T-helper 17 cell (primary cell): ENCODE results near the gene FLVCR1. TPM values are rescaled to one million over a fixed set of nuclear protein-coding genes. Genes with fewer than 3 reads are reported as not detected.
"Not testable (repeated sequence)": the region's sequence is repeated elsewhere in the genome, so short reads cannot be mapped to it uniquely, and the experiment has no call there.

Experiments
- ATAC-seq: fragments of 150-1000 bp; cut with Tn5 transposase; 2 replicates; pipeline ENCODE4 v1.10.0; 2021; ENCODE audit warnings: mild to moderate bottlenecking, moderate library complexity
- DNase-seq, 3 donors: peaks; one replicate each; pipeline versions ENCODE4 v3.0.0 to v3.0.0-alpha.2; 2020 to 2021
- H3K9me3 ChIP-seq: one replicate; pipeline ENCODE4 v1.7.0; 2013; ENCODE audit warnings: low read length, mild to moderate bottlenecking; ENCODE audit not compliant: control insufficient read depth, poor library complexity, severe bottlenecking
- H3K27ac Mint-ChIP-seq: one replicate; pipeline ENCODE4 v1.8.0; 2022; ENCODE audit warnings: mild to moderate bottlenecking, moderate library complexity, mixed read lengths
- H3K27me3 Mint-ChIP-seq: one replicate; pipeline ENCODE4 v1.8.0; 2022; ENCODE audit warnings: mixed read lengths
- H3K36me3 Mint-ChIP-seq: one replicate; pipeline ENCODE4 v1.8.0; 2022; ENCODE audit warnings: low read depth, mixed read lengths
- H3K4me1 Mint-ChIP-seq: one replicate; pipeline ENCODE4 v1.8.0; 2022; ENCODE audit warnings: mild to moderate bottlenecking, mixed read lengths
- H3K4me3 Mint-ChIP-seq: one replicate; pipeline ENCODE4 v1.8.0; 2022; ENCODE audit warnings: mild to moderate bottlenecking, moderate library complexity, mixed read lengths
- total RNA-seq, 4 donors: library from RNA in 2 of 4; stranded (reverse) in 2 of 4; gene quantifications; one replicate each; pipeline ENCODE4 v1.2.3 and lab custom pipeline; 2022 to 2026

FLVCR1 gene
- total RNA-seq (10 to 100 TPM; 10.7 to 11.2 TPM), total RNA-seq (lab: John Stamatoyannopoulos, UW) (9.8 to 18.5 reads per million in 2 donors)

DNA sequence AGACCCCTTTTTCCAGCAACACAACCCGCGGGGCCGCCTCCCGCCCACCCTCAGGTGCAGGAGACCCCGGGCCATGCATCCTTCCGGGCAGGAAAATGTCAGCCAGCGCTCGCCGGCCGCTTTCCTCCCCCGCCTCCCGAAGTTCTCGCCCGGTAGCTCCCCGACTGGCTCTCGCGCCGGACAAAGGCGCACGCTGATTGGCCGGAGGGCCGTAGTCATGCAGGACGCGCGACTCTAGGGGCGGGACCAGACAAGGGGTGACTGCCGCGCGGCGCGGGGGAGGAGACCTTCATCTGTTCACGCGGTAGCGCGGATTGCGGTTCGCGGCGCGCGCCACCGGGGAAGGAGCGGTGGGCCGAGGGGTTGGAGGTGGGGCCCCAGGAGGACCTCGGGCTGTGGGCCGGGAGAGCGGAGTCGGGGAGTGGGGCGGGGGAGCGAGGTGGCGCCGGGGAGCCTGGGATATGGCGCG is at the start of gene FLVCR1:
Gene FLVCR1 (plus strand): TSS at position 284 of the 469 bp plus-strand sequence. CDS start 178 bp downstream, at position 462.
- H3K27me3 Mint-ChIP-seq = no peaks in the 10 kb centered on the region
- H3K9me3 ChIP-seq = no peaks in the 10 kb centered on the region
- H3K4me3 Mint-ChIP-seq = peak within 1 kb of the TSS; percentile 41
- DNase-seq (peak; percentile 78 to 83 (median 82)), ATAC-seq (peak; percentile 98)
- peaks cover 7% of the 10 kb centered on the region for H3K36me3 Mint-ChIP-seq
- H3K27ac Mint-ChIP-seq = no peak within 1 kb of the TSS
- peaks cover 18% of the 10 kb centered on the region for H3K4me1 Mint-ChIP-seq

GRCh38 chr1:212814537-212815334 is 43.3 kb upstream of the FLVCR1 start:
- ATAC-seq (no peak), DNase-seq (no peak)
- H3K9me3 ChIP-seq = no peaks in the 10 kb centered on the region
- Mint-ChIP-seq H3K4me1 (peaks cover 7% of the 10 kb centered on the region), H3K36me3 (peaks cover 5% of the 10 kb centered on the region), H3K27me3 (no peaks in the 10 kb centered on the region), H3K27ac (no peak overlapping the region), H3K4me3 (no peak overlapping the region)

DNA sequence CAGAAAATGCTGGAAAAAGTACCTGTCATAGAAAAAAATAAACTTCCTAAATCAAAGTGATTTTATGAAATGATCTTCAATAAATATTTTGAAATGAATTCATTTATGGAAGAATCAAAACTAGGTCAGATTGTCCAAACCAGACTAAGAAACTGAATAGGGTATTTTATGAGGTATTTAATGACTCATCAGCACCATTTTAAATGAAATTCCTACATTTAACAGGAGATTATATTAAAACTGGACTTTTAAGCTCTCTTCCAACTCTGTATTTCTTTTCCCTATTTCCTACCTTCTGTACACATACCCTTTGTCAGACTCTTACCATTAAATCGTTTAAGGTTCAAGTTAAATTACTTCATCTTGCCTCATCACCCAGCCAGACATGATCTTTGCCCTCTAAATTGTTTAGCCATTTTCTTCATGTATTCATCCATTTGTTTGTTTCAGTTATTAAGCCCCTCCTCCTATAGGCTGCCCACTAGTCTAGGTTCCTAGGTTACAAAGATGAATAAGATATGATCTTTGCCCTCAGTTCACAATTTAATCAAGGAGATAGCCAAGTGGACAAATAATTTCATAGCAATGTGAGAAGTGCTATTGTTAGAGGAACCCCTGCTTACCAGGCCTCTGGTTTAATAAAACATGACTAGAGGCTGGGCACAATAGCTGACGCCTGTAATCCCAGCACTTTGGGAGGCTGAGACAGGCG is 41.4 kb upstream of the FLVCR1 start:
- Mint-ChIP-seq H3K27me3 (no peaks in the 10 kb centered on the region), H3K36me3 (peaks cover 5% of the 10 kb centered on the region), H3K4me3 (no peak overlapping the region), H3K27ac (peak overlapping the region; percentile 61), H3K4me1 (peaks cover 7% of the 10 kb centered on the region)
- DNase-seq (no peak), ATAC-seq (no peak)
- no peaks in the 10 kb centered on the region for H3K9me3 ChIP-seq

- Mint-ChIP-seq H3K36me3 (peaks cover 5% of the 10 kb centered on the region), H3K27me3 (no peaks in the 10 kb centered on the region), H3K4me1 (peaks cover 7% of the 10 kb centered on the region), H3K27ac (peak overlapping the region; percentile 71), H3K4me3 (no peak overlapping the region)
- no peak for DNase-seq
- no peak for ATAC-seq
- no peaks in the 10 kb centered on the region for H3K9me3 ChIP-seq
Measured at GRCh38 chr1:212819726-212820125, 38.3 kb upstream of the FLVCR1 start.

DNA sequence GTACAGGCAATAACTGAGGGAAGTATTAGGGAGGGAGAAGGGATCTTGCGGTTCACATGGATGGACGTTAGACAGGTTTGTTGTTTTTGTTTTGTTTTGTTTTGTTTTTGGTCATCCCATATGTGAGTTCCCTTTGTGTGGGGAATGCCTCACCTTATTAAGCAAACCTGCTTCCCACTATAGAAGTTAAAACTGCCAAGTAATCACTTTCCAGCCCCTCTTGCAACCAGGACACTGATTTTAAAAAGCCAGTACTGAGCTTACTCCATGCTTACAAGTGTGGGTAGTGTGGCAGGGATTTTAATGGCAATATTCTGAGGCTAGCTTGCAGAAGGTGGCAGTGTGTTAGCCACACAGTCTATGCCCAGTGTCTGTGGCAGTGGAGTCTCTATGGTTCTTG is 37.1 kb upstream of the FLVCR1 start:
- DNase-seq (no peak), ATAC-seq (no peak)
- peaks cover 7% of the 10 kb centered on the region for H3K4me1 Mint-ChIP-seq
- no peak overlapping the region for H3K4me3 Mint-ChIP-seq
- H3K27me3 Mint-ChIP-seq = no peaks in the 10 kb centered on the region
- peaks cover 5% of the 10 kb centered on the region for H3K36me3 Mint-ChIP-seq
- peaks cover 6% of the 10 kb centered on the region for H3K9me3 ChIP-seq
- no peak overlapping the region for H3K27ac Mint-ChIP-seq

DNA sequence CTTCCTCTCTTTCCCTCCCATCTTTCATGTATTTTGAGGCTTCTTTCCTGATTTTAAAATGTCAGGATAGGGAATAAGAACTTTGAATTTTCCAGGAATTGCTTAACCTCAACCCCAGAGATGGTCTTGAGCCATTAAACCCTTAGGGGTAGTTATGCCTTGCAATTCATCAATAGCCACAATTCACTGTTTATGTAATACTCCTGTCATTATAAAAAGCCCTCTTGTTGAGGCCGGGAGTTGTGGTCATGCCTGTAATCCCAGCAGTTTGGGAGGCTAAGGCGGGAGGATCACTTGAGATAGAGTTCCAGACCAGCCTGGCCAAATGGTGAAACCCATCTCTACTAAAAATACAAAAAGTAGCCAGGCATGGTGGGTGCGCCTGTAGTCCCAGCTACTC is 35.1 kb upstream of the FLVCR1 start:
- peaks cover 2% of the 10 kb centered on the region for H3K36me3 Mint-ChIP-seq
- H3K9me3 ChIP-seq = peaks cover 6% of the 10 kb centered on the region
- no peaks in the 10 kb centered on the region for H3K27me3 Mint-ChIP-seq
- ATAC-seq (no peak), DNase-seq (no peak)
- peaks cover 3% of the 10 kb centered on the region for H3K4me1 Mint-ChIP-seq
- H3K4me3 Mint-ChIP-seq = no peak overlapping the region
- H3K27ac Mint-ChIP-seq = no peak overlapping the region

GRCh38 chr1:212824201-212824600 is 33.9 kb upstream of the FLVCR1 start:
- H3K9me3 ChIP-seq = peaks cover 6% of the 10 kb centered on the region
- H3K4me1 Mint-ChIP-seq = peaks cover 3% of the 10 kb centered on the region
- DNase-seq (no peak), ATAC-seq (no peak)
- H3K36me3 Mint-ChIP-seq = peaks cover 2% of the 10 kb centered on the region
- no peak overlapping the region for H3K27ac Mint-ChIP-seq
- H3K27me3 Mint-ChIP-seq = no peaks in the 10 kb centered on the region
- H3K4me3 Mint-ChIP-seq = no peak overlapping the region

DNA sequence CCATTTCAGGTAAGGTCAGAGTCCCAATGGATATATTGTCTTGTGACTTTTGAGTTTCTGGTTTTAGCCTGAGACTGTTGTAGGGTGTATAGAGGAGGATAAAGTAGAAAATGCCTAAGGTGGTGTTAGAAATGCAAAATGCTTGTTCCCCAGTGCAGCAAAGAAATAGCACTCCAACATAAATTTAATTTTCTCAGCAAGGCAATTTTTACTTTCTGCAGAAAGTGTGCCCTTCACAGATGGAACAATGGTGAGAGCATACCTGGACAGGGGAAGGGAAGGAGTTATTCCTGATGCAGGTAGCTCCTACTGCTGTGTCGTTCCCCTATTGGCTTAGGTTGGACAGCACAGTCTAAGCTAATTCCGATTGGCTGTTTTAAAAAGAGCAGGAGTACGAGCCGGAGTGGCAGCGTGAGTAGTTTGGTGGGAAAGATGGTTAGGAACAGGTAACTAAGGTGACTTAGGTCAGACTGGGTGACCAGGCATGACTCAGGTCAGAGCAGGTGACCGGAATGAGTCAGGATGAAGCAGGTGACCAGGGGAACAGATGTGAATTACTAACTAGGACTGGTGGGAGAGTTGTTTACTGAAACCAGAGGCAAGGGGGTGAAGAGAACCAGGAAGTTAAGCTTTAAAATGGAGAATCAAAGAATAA is 32.1 kb upstream of the FLVCR1 start:
- DNase-seq = no peak
- H3K27me3 Mint-ChIP-seq = no peaks in the 10 kb centered on the region

DNA sequence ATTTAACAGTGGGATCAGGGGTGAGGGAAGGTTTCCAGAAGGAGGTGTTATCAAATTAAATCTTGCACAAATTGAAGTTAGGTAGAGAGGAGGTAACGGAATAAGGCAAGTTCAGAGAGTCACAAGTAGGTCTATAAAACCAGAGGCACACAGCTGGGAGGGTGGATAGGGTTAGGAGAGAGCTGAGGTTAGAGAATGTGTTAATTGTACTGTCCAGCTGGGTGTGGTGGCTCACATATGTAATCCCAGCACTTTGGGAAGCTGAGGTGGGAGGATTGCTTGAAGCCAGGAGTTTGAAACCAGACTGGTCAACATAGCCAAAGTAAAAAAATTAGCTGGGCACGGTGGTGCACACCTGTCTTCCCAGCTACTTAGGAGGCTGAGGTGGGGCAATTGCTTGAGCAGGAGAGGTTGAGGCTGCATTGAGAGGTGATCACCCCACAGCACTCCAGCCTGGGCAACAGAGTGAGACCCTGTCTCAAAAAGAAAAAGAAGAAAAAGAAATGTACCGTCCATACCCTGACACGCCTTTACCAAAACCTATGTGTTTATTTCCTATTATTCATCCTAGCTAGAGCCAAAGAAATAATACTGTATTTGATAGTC is 30.8 kb upstream of the FLVCR1 start:
- peaks cover 6% of the 10 kb centered on the region for H3K9me3 ChIP-seq
- H3K27me3 Mint-ChIP-seq = no peaks in the 10 kb centered on the region
- no peak overlapping the region for H3K27ac Mint-ChIP-seq
- no peak overlapping the region for H3K4me3 Mint-ChIP-seq
- H3K36me3 Mint-ChIP-seq = no peaks in the 10 kb centered on the region
- no peak for DNase-seq
- no peak for ATAC-seq
- no peaks in the 10 kb centered on the region for H3K4me1 Mint-ChIP-seq

More for the DNA sequence above, 32.1 kb upstream of the FLVCR1 start:
- H3K9me3 ChIP-seq = peaks cover 6% of the 10 kb centered on the region
- ATAC-seq = no peak
- Mint-ChIP-seq H3K36me3 (no peaks in the 10 kb centered on the region), H3K27ac (no peak overlapping the region), H3K4me3 (no peak overlapping the region), H3K4me1 (no peaks in the 10 kb centered on the region)

DNA sequence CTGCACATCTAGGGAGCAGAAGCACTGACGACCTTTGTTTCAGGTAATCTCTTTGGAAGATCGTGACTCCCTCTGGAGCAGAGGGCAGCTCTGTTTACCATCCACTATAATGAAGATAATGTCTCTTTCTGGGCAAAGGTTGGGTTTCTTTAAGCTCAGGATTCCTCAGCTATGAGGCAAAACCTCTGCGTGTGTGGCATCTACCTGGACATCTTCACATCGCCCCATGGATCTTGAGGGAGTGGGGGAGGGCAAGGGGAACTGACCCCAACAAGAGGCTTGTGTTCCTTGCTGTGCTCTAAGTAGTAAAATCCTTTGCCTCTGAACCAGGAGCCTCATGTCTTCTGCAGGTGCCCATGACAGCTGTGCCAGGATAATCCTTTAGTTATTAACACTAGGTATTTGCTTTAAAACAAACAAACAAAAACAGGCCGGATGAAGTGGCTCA is 30.2 kb upstream of the FLVCR1 start:
- peaks cover 6% of the 10 kb centered on the region for H3K9me3 ChIP-seq
- Mint-ChIP-seq H3K4me1 (no peaks in the 10 kb centered on the region), H3K36me3 (no peaks in the 10 kb centered on the region), H3K4me3 (no peak overlapping the region), H3K27me3 (no peaks in the 10 kb centered on the region), H3K27ac (no peak overlapping the region)
- ATAC-seq (no peak), DNase-seq (no peak)

- no peak for DNase-seq
- Mint-ChIP-seq H3K27me3 (no peaks in the 10 kb centered on the region), H3K27ac (no peak overlapping the region), H3K4me1 (no peaks in the 10 kb centered on the region), H3K36me3 (no peaks in the 10 kb centered on the region), H3K4me3 (no peak overlapping the region)
- no peak for ATAC-seq
- peaks cover 6% of the 10 kb centered on the region for H3K9me3 ChIP-seq
Measured at GRCh38 chr1:212828395-212828794, 29.7 kb upstream of the FLVCR1 start.

GRCh38 chr1:212833211-212834207 is 24.6 kb upstream of the FLVCR1 start:
- not testable (repeated sequence) for H3K9me3 ChIP-seq, H3K4me3 Mint-ChIP-seq, ATAC-seq, H3K27me3 Mint-ChIP-seq, H3K4me1 Mint-ChIP-seq, DNase-seq, H3K36me3 Mint-ChIP-seq
- peak overlapping the region; percentile 45 for H3K27ac Mint-ChIP-seq
